Prostate gland (tissue), 2 donors: Measurements from ENCODE around the gene RCAN2.

Source experiments
- CTCF ChIP-seq, 4 experiments: fragments of 200-600 bp in 2 of 4; fragments of 450-650 bp in 2 of 4; sonication (generic) in 2 of 4; IDR thresholded peaks; 1 replicate in 3 of 4; 2 replicates in 1 of 4; pipeline ENCODE4 v1.5.1; 2016 to 2019; ENCODE audit warnings: antibody characterized with exemption in 4 of 4, mild to moderate bottlenecking in 2 of 4, moderate library complexity in 2 of 4
- POLR2A ChIP-seq: fragments of 450-650 bp; IDR thresholded peaks from one replicate; pipeline ENCODE4 v1.6.1; 2016; ENCODE audit warnings: antibody characterized with exemption, mild to moderate bottlenecking
- POLR2AphosphoS5 ChIP-seq: sonication (generic); formaldehyde crosslinking; IDR thresholded peaks from one replicate; pipeline ENCODE4 v1.6.1; 2017; ENCODE audit warnings: antibody characterized with exemption

- TF ChIP-seq POLR2A (no peak), CTCF (IDR thresholded peaks at IDR 0.05) (no peak), POLR2AphosphoS5 (peak; percentile 59)
Measured at GRCh38 chr6:46217671-46218131, 273.5 kb downstream of the RCAN2 start.
